GM12865 (cell line): Measurements from ENCODE around the gene PRKN.

Experiments
- DNase-seq: peaks from one replicate; pipeline ENCODE4 v3.0.0; 2010; ENCODE audit warnings: low read depth
- H3K4me3 ChIP-seq: 2 replicates; pipeline ENCODE4 v1.5.1; 2011; ENCODE audit warnings: mild to moderate bottlenecking, low read depth, low read length, control low read depth
- CTCF ChIP-seq: IDR thresholded peaks from 2 replicates; pipeline ENCODE4 v1.5.1; 2011; ENCODE audit warnings: low read length, control low read depth, low read depth, inconsistent platforms; ENCODE audit not compliant: insufficient read depth; ENCODE audit errors: missing control alignments

PRKN gene

DNA sequence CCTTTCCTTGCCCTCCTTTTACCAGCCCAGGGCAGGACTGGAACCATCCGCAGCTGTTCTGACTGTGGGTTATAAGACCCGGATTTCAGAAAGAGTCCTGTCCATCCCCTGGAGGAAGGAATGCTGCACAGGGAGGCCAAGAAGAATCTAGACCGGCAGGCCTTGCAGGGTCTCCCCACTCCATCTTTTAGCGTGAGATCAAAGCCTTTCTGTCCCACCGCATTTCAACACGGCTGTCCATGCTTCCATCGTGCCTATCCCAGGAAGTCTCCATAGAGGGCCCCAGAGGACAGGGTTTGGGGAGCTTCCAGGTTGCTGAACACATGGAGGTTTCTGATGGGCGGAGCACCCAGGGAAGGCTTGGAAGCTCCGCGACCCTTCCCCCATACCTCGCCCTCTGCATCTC lies 1374.4 kb downstream of the PRKN start:
- no peak for DNase-seq
- H3K4me3 ChIP-seq = no peak overlapping the region
- no peak for TF ChIP-seq CTCF

DNA sequence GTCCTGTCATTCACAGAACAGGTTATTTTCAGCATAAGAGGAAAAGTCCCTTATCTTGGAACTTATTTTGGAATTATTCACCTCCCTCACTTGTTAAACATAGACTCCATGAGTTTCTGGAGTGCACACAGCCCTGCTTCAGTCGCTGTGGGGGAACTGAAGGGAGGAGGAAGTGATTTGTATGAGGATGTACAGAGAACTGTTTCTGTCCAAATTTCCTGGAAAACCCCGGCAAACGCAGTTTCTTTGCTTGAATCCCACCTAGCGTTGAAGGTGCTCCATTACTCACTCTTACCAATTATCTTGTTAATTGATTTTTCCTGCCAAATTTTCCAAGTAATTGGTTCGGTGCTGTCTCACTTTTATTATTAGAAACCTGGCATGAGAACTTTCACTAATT lies 1375.7 kb downstream of the PRKN start:
- no peak for TF ChIP-seq CTCF
- H3K4me3 ChIP-seq = no peak overlapping the region
- DNase-seq = no peak

DNA sequence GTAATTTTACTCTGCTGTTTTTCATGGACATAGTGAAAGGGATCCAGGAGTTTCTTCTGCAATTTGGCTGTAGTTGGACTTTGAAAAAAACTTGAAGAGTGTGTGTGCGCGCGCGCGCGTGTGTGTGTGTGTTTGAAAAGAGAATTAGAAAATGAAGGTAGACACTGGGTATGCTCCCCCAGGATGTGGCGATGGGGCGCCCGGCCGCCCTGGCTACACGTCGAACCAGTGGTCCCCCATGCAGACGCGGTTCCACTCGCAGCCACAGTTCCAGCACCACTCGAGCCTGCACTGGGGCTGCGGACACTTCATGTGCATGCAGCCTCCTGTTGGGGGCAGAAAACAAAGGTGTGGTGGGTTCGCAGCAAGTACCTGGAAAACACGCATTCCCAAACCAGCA lies 1377.7 kb downstream of the PRKN start:
- H3K4me3 ChIP-seq = no peak overlapping the region
- no peak for DNase-seq
- TF ChIP-seq CTCF = no peak

DNA sequence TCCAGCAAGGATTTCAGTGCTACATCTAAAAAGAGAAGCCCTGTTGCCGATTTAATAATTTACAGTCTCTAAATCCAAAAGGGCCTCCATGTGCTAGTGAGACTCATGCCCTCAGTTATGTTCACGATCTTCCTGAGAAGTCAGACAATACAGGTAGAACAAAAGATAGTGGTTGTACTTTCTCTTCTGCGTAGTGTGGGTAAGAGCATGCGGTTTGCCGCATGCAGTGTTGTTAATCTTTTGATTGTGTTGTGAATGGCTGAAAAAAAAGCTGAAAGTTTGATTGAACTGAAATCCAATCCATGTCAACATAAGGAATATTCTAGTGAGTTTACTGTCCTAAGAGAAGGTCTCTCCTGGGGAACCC lies 1379.0 kb downstream of the PRKN start:
- no peak overlapping the region for H3K4me3 ChIP-seq
- no peak for TF ChIP-seq CTCF
- no peak for DNase-seq

DNA sequence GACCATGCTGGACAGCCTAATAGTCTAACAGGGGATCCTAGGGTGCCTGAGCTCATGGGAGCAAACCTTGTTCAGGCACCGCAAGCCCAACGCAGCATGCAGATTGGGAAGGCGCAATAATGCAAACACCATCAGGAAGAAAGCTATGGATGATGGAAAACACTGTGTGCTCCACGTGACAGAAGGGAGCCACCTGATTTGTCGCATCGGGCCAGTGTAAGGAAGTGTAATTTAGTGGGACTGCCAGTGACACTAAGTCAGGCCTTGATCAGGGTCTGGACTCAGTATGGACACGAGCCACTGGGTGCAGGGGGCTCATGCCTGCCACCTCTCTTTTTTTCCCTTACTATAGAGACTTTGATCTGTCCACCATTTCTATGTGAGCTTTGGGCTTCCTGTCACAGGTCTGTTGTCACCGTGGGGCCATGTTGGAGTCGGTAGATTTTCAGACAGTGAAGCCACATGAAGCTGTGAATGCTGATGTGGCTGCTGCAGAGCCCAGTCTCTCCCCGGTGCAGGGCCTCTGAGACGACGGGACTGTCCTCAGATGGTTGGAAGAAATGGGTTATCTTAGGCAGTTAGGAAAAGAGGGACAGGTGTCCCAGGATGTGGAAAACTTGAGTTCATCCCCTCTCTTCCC lies 1379.5 kb downstream of the PRKN start:
- DNase-seq = no peak
- no peak overlapping the region for H3K4me3 ChIP-seq
- no peak for TF ChIP-seq CTCF

GRCh38 chr6:161347125-161347524 lies 1380.4 kb downstream of the PRKN start:
- DNase-seq = no peak
- no peak for TF ChIP-seq CTCF

GRCh38 chr6:161346717-161347116 lies 1380.8 kb downstream of the PRKN start:
- no peak for DNase-seq
- no peak for TF ChIP-seq CTCF
- H3K4me3 ChIP-seq = no peak overlapping the region

More at GRCh38 chr6:161347125-161347524, 1380.4 kb downstream of the PRKN start:
- H3K4me3 ChIP-seq = no peak overlapping the region
